HepG2 (cell line): ENCODE measurements around the gene FANCE. TPM values are rescaled to one million over a fixed set of nuclear protein-coding genes. Genes with fewer than 3 reads are reported as not detected.

Source experiments
- ATAC-seq: fragments of 200-7000 bp; cut with Tn5 transposase; 3 replicates; pipeline ENCODE4 v1.9.1; 2020; ENCODE audit warnings: mild to moderate bottlenecking, moderate library complexity
- BruUV-seq: library from RNA; stranded (reverse); fragments of 400-500 nt; replicated peaks from 2 replicates; lab custom pipeline; 2021; lab: Mats Ljungman, UMichigan
- CTCF ChIA-PET: fragments of 300-600 bp; formaldehyde crosslinking; extraction: SDS; loops from one replicate; lab custom pipeline; 2021; ENCODE audit warnings: low total read pairs, inconsistent platforms, low intra/inter-chr PET ratio; lab: Yijun Ruan, JAX
- POLR2A ChIA-PET: fragments of 350-600 bp; sonication (Branson Sonifier 250); formaldehyde crosslinking; loops from one replicate; lab custom pipeline; 2020; ENCODE audit warnings: antibody characterized with exemption, inconsistent platforms; lab: Yijun Ruan, JAX
- DNase-seq: peaks from one replicate; pipeline ENCODE4 v3.0.0-alpha.2; 2015; ENCODE audit warnings: low spot score
- FAIRE-seq: peaks from 3 replicates; lab custom pipeline; 2011; peaks lifted over from hg19 to GRCh38; lab: Jason Lieb, UNC
- H2AFZ ChIP-seq: one replicate; pipeline ENCODE4 v1.6.1; 2011; ENCODE audit warnings: low read length, inconsistent platforms
- H3K27ac ChIP-seq: fragments of 300-600 bp; 3 replicates; pipeline ENCODE4 v1.8.0; 2011; ENCODE audit warnings: mixed run types, mild to moderate bottlenecking, mixed read lengths, low read length, inconsistent platforms; ENCODE audit not compliant: insufficient read depth; ENCODE audit errors: extremely low read length
- H3K27me3 ChIP-seq, 2 experiments: fragments of 200-600 bp in 1 of 2; 2 replicates in 1 of 2; 3 replicates in 1 of 2; pipeline versions ENCODE4 v1.6.0 to v1.8.0; 2011; ENCODE audit warnings: low read length in 2 of 2, mild to moderate bottlenecking in 2 of 2, moderate library complexity in 2 of 2, inconsistent platforms in 1 of 2; ENCODE audit not compliant: insufficient read depth in 2 of 2, control insufficient read depth in 1 of 2
- H3K36me3 ChIP-seq, 2 experiments: fragments of 200-600 bp in 1 of 2; replicated peaks in 1 of 2; 2 replicates in 1 of 2; 3 replicates in 1 of 2; pipeline versions ENCODE4 v1.5.1 to v1.8.0; 2011; ENCODE audit warnings: low read length in 2 of 2, inconsistent platforms in 1 of 2; ENCODE audit not compliant: insufficient read depth in 2 of 2, control insufficient read depth in 1 of 2
- H3K4me1 ChIP-seq: 2 replicates; pipeline ENCODE4 v1.5.1; 2012; ENCODE audit warnings: low read length, inconsistent platforms; ENCODE audit not compliant: insufficient read depth
- H3K4me2 ChIP-seq: 2 replicates; pipeline ENCODE4 v1.6.0; 2011; ENCODE audit warnings: low read depth, low read length, inconsistent platforms
- H3K4me3 ChIP-seq, 3 experiments: fragments of 200-600 bp in 1 of 3; sonication (generic), shearing (Covaris generic) in 1 of 3; replicated peaks in 1 of 3; 2 replicates each; pipeline ENCODE4 v1.5.1; 2011 to 2016; ENCODE audit warnings: low read length in 3 of 3, inconsistent platforms in 2 of 3, low read depth in 2 of 3, mild to moderate bottlenecking in 2 of 3, control low read depth in 1 of 3, mixed read lengths in 1 of 3; ENCODE audit not compliant: insufficient read depth in 1 of 3
- H3K79me2 ChIP-seq: one replicate; pipeline ENCODE4 v1.6.1; 2011; ENCODE audit warnings: low read length, inconsistent platforms; ENCODE audit not compliant: insufficient read depth
- H3K9ac ChIP-seq: 2 replicates; pipeline ENCODE4 v1.6.0; 2011; ENCODE audit warnings: mild to moderate bottlenecking, low read depth, low read length, inconsistent platforms; ENCODE audit not compliant: insufficient read depth
- H3K9me3 ChIP-seq: 2 replicates; pipeline ENCODE4 v1.5.1; 2012; ENCODE audit warnings: mild to moderate bottlenecking, low read length
- H4K20me1 ChIP-seq: 2 replicates; pipeline ENCODE4 v1.6.0; 2011; ENCODE audit warnings: inconsistent platforms, mild to moderate bottlenecking, low read length, moderate library complexity; ENCODE audit not compliant: insufficient read depth
- DPF2 ChIP-seq: sonication (generic); formaldehyde crosslinking; IDR thresholded peaks from 2 replicates; pipeline ENCODE4 v1.4.0; 2020; ENCODE audit warnings: mild to moderate bottlenecking, low read depth, missing genetic modification reagents, borderline replicate concordance
- KLF11 ChIP-seq: IDR thresholded peaks from 2 replicates; pipeline ENCODE4 v1.6.1; 2016; ENCODE audit warnings: missing compliant biosample characterization
- MXI1 ChIP-seq: IDR thresholded peaks from 3 replicates; pipeline ENCODE4 v1.6.1; 2012; ENCODE audit warnings: low read depth, low read length, inconsistent platforms, borderline replicate concordance
- NFIB ChIP-seq: sonication (generic); formaldehyde crosslinking; IDR thresholded peaks from 2 replicates; pipeline ENCODE4 v1.9.0; 2021; ENCODE audit warnings: missing genetic modification reagents, mild to moderate bottlenecking, borderline replicate concordance
- RBM22 ChIP-seq: fragments of 200-400 bp; formaldehyde crosslinking; optimal IDR thresholded peaks from 2 replicates; pipeline ENCODE3; 2017; ENCODE audit warnings: mild to moderate bottlenecking, low read length, moderate library complexity
- SMAD9 ChIP-seq: sonication (generic); formaldehyde crosslinking; IDR thresholded peaks from 2 replicates; pipeline ENCODE4 v1.5.1; 2020; ENCODE audit warnings: mild to moderate bottlenecking, missing genetic modification reagents
- ZBTB20 ChIP-seq: sonication (generic); formaldehyde crosslinking; IDR thresholded peaks from 2 replicates; pipeline ENCODE4 v1.8.1; 2023; ENCODE audit warnings: missing genetic modification reagents, low read depth, mild to moderate bottlenecking, borderline replicate concordance
- ZBTB7A ChIP-seq: sonication (generic); formaldehyde crosslinking; IDR thresholded peaks from 2 replicates; pipeline ENCODE4 v1.8.0; 2022; ENCODE audit warnings: mild to moderate bottlenecking, missing genetic modification reagents
- ZNF546 ChIP-seq: sonication (generic); formaldehyde crosslinking; conservative IDR thresholded peaks from 2 replicates; pipeline ENCODE4 v1.8.1; 2023; ENCODE audit warnings: mild to moderate bottlenecking, missing genetic modification reagents
- ZNF737 ChIP-seq: sonication (generic); formaldehyde crosslinking; IDR thresholded peaks from 2 replicates; pipeline ENCODE4 v1.5.0; 2020; ENCODE audit warnings: missing genetic modification reagents, mild to moderate bottlenecking, borderline replicate concordance
- WGBS: methylation state at CpG from one replicate; pipeline ENCODE4 v1.1.6; 2017; ENCODE audit warnings: low lambda C conversion rate; 5-methylcytosine and 5-hydroxymethylcytosine counted together
- in situ Hi-C: cut with HindIII; loops from 2 replicates; pipeline ENCODE4 v1.10.0; 2017; ENCODE audit warnings: low pct_unique_long_range_greater_than_20kb; ENCODE audit not compliant: extremely low pct_ligation_motif_present
- intact Hi-C: fragments of 100-400 bp; cut with micrococcal nuclease; formaldehyde crosslinking; loops from one replicate; pipeline ENCODE4 v1.10.0; 2022; ENCODE audit not compliant: unreplicated experiment
- polyA plus RNA-seq, 8 experiments: library from polyadenylated mRNA; depleted of rRNA in 3 of 8; stranded (reverse) in 7 of 8; unstranded in 1 of 8; fragments of >200 nt; fragmentation: Illumina TruSeq in 4 of 8; extraction: Trizol in 4 of 8; gene quantifications; 2 replicates each; pipeline versions ENCODE4 v1.2.1 to v1.2.3, GENCODE V29; 2011 to 2016; ENCODE audit warnings: low read depth in 4 of 8, missing spikeins in 1 of 8, mixed read lengths in 1 of 8; ENCODE audit not compliant: insufficient read depth in 1 of 8
- total RNA-seq, 5 experiments: library from RNA; depleted of rRNA; stranded (reverse); fragments of >200 nt; fragmentation: Illumina TruSeq; extraction: Trizol; gene quantifications; 2 replicates each; pipeline ENCODE4 v1.2.3, GENCODE V29; 2016; ENCODE audit warnings: low read depth in 1 of 5
- TF ChIP-seq, protein P1 (sequence below): IDR thresholded peaks from 2 replicates; pipeline ENCODE4 v1.6.1; 2016; ENCODE audit warnings: missing compliant biosample characterization, missing genetic modification reagents, borderline replicate concordance
- TF ChIP-seq, protein P2 (sequence below): sonication (generic); formaldehyde crosslinking; IDR thresholded peaks from 2 replicates; pipeline ENCODE4 v1.8.0; 2022; ENCODE audit warnings: missing genetic modification reagents, mild to moderate bottlenecking, borderline replicate concordance
- TF ChIP-seq, protein P3 (sequence below): sonication (generic); formaldehyde crosslinking; IDR thresholded peaks from 2 replicates; pipeline ENCODE4 v1.4.0; 2020; ENCODE audit warnings: mild to moderate bottlenecking, missing genetic modification reagents
- TF ChIP-seq, protein P4 (sequence below): IDR thresholded peaks from 2 replicates; pipeline ENCODE4 v1.6.1; 2012; ENCODE audit warnings: inconsistent platforms
- TF ChIP-seq, protein P5 (sequence below): sonication (generic); formaldehyde crosslinking; IDR thresholded peaks from 2 replicates; pipeline ENCODE4 v1.5.0; 2020; ENCODE audit warnings: missing genetic modification reagents, mild to moderate bottlenecking, borderline replicate concordance

FANCE gene
- total and polyA plus RNA-seq, 2 of the 13 experiments (the other 11 are each of a cell fraction or from before 2014, with no cell fraction given), result 7.1 to 11.2 TPM

DNA sequence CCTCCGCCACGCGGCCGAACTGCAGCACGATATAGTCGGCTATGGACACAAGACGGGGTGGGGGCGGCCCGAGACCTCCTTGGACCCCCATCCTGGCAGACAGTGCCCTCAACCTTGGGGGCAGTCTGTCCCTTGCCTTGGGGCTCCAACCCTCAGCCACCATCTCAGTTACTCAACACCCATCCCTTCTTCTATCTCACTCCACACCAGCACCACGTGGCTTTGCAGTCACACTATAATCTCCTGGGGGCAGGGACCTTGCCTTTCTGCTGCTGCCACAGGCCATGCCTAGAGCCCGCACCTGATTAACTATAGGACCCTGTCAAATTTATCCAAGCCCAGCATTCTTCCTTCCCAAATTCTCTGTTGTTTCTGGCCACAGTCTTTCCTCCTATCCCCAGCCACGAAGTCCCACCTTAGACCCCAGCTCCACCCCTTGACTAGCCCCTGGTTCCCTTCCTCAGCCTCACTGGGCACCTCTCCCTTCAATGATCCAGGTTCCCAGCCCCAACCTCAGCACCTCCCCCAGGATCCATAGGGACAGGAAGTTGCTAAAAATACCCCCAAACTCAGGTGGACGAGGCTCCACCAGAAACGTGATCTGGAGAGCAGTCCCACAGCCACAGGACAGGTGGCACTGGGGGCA lies 46.4 kb downstream of the FANCE start:
- Histone ChIP-seq H3K27me3 (peaks cover 6 to 32% of the 10 kb centered on the region in 2 experiments; a peak in 4 of 5 replicates), H3K4me3 (peak overlapping the region in 1 of 3 experiments; percentile 95; a peak in 4 of 6 replicates), H3K79me2 (peaks cover 27% of the 10 kb centered on the region), H3K4me1 (peaks cover 52% of the 10 kb centered on the region), H3K9ac (no peak overlapping the region), H3K36me3 (peaks cover 0 to 2% of the 10 kb centered on the region in 2 experiments; a peak in 1 of 5 replicates), H3K9me3 (no peaks in the 10 kb centered on the region), H4K20me1 (peaks cover 23% of the 10 kb centered on the region; the same call in 1 of the 2 replicates), H3K27ac (no peak overlapping the region), H2AFZ (no peak overlapping the region), H3K4me2 (peak overlapping the region; percentile 69)
- BruUV-seq, result TSS peak; percentile 73
- no peak for ATAC-seq
- POLR2A ChIA-PET, result interaction anchor here (0.6 to 4.0 kb wide), 8 partner anchors 11 to 422 kb away, joined by 3 to 88 read pairs (median 3); partner anchors contain the start of genes RPL10A and SRPK1
- intact Hi-C loops, result no loop called here
- in situ Hi-C loops, result no loop called here
- CTCF ChIA-PET, result no interaction called here
- DNase-seq, result no peak
- FAIRE-seq, result no peak
- 55% methylated on average over 11 of the region's 14 CpGs for WGBS
- TF ChIP-seq MXI1, result 0 out of 3 replicates have a peak, but pooled peaks have one; percentile 14
- 0 out of 2 replicates have a peak, but pooled peaks have one; percentile 79 for TF ChIP-seq NFIB (CRISPR knock-in tag)
- TF ChIP-seq ZBTB7A (CRISPR knock-in tag), result 0 out of 2 replicates have a peak, but pooled peaks have one; percentile 2
- no peak for TF ChIP-seq SMAD9 (CRISPR knock-in tag)
- TF ChIP-seq, protein P1, sequence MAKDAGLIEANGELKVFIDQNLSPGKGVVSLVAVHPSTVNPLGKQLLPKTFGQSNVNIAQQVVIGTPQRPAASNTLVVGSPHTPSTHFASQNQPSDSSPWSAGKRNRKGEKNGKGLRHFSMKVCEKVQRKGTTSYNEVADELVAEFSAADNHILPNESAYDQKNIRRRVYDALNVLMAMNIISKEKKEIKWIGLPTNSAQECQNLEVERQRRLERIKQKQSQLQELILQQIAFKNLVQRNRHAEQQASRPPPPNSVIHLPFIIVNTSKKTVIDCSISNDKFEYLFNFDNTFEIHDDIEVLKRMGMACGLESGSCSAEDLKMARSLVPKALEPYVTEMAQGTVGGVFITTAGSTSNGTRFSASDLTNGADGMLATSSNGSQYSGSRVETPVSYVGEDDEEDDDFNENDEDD (CRISPR knock-in tag), result 0 out of 2 replicates have a peak, but pooled peaks have one; percentile 10
- TF ChIP-seq ZNF737, result 0 out of 2 replicates have a peak, but pooled peaks have one; percentile 9
- no peak for TF ChIP-seq DPF2 (CRISPR knock-in tag)
- TF ChIP-seq KLF11 (CRISPR knock-in tag), result no peak
- no peak for TF ChIP-seq ZNF546
- no peak for TF ChIP-seq RBM22
- TF ChIP-seq, protein P2, sequence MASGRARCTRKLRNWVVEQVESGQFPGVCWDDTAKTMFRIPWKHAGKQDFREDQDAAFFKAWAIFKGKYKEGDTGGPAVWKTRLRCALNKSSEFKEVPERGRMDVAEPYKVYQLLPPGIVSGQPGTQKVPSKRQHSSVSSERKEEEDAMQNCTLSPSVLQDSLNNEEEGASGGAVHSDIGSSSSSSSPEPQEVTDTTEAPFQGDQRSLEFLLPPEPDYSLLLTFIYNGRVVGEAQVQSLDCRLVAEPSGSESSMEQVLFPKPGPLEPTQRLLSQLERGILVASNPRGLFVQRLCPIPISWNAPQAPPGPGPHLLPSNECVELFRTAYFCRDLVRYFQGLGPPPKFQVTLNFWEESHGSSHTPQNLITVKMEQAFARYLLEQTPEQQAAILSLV (CRISPR knock-in tag), result 0 out of 2 replicates have a peak, but pooled peaks have one; percentile 7
- TF ChIP-seq, protein P3, sequence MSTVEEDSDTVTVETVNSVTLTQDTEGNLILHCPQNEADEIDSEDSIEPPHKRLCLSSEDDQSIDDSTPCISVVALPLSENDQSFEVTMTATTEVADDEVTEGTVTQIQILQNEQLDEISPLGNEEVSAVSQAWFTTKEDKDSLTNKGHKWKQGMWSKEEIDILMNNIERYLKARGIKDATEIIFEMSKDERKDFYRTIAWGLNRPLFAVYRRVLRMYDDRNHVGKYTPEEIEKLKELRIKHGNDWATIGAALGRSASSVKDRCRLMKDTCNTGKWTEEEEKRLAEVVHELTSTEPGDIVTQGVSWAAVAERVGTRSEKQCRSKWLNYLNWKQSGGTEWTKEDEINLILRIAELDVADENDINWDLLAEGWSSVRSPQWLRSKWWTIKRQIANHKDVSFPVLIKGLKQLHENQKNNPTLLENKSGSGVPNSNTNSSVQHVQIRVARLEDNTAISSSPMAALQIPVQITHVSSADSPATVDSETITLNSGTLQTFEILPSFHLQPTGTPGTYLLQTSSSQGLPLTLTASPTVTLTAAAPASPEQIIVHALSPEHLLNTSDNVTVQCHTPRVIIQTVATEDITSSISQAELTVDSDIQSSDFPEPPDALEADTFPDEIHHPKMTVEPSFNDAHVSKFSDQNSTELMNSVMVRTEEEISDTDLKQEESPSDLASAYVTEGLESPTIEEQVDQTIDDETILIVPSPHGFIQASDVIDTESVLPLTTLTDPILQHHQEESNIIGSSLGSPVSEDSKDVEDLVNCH (CRISPR knock-in tag), result no peak
- TF ChIP-seq ZBTB20 (CRISPR knock-in tag), result no peak
- TF ChIP-seq, protein P4, sequence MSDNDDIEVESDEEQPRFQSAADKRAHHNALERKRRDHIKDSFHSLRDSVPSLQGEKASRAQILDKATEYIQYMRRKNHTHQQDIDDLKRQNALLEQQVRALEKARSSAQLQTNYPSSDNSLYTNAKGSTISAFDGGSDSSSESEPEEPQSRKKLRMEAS, result peak; percentile 55; the same call in 1 of the 2 replicates
- TF ChIP-seq, protein P5, sequence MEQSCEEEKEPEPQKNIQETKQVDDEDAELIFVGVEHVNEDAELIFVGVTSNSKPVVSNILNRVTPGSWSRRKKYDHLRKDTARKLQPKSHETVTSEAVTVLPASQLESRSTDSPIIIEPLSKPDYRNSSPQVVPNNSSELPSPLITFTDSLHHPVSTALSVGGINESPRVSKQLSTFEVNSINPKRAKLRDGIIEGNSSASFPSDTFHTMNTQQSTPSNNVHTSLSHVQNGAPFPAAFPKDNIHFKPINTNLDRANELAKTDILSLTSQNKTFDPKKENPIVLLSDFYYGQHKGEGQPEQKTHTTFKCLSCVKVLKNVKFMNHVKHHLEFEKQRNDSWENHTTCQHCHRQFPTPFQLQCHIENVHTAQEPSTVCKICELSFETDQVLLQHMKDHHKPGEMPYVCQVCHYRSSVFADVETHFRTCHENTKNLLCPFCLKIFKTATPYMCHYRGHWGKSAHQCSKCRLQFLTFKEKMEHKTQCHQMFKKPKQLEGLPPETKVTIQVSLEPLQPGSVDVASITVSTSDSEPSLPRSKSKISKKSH (CRISPR knock-in tag), result peak; percentile 83; the same call in 1 of the 2 replicates
